HG03095 (cell line): ENCODE measurements around the gene YJEFN3.

Experiments
- ATAC-seq: cut with Tn5 transposase; IDR thresholded peaks from one replicate; pipeline ENCODE4 v1.9.1; 2021; ENCODE audit warnings: moderate library complexity; ENCODE audit not compliant: unreplicated experiment

Gene YJEFN3

GRCh38 chr19:19549804-19550464 lies 21.2 kb downstream of the YJEFN3 start:
- ATAC-seq: no peak

GRCh38 chr19:19550485-19550929 lies 21.8 kb downstream of the YJEFN3 start:
- no peak for ATAC-seq

DNA sequence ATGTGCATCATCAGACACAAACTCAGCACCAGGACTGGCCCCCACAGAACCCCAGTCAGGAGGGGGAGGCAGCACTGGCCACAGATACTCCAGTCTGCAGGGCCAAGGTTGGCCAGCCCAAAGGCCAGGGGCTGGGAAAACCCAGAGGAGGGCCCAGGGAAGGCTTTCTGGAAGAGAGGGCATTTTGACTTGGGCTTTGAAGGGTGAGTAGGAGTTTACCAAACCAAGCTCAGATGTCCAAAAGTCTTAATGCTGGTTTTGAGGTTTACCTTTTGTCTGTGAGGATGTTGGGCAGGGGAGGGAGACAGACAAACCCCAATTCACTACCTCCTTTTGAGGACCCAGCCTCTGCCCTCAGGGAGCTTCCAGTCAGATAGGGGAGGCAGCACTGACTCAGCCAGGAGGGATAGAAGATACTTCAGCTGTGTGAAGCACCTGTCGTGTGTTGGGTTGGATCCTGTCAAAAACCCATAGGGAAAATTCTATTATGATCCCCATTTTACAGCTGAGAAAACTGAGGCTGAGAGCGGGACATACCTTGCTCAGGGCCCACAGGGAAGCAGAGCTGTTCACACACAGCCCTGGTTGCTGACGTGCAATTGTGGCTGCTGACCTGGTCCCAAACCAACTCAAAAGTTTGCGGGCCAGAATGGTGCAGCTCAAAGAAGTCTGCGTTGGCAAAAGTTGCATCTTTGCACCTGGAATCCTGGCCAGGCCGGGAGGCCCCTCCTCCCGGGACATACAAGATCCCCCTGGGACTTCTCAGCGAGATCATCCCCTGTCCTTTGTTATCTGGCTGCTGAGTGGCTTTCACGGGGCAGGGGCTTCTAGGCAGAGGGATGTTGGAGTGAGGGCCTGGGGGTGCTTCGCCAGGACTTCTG lies 22.5 kb downstream of the YJEFN3 start:
- no peak for ATAC-seq

GRCh38 chr19:19551853-19552192 lies 23.1 kb downstream of the YJEFN3 start:
- no peak for ATAC-seq

- ATAC-seq: no peak
These were observed 24.1 kb downstream of the YJEFN3 start for GRCh38 chr19:19552798-19553197.

DNA sequence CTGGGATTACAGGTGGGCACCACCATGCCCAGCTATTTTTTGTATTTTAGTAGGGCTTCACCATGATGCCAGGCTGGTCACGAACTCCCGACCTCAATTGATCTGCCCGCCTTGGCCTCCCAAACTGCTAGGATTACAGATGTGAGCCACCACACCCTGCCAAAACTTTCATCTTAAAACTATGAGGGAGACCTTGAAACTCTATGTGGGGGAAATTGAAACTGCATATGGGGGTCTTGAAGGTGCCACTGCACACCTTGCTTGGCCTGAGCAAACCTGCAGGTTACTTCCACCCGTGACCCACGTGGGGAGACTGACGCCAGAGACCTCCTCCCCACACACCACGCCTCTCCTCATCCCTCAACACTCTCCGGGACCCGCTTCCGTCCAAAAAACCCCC lies 25.0 kb downstream of the YJEFN3 start:
- no peak for ATAC-seq

- ATAC-seq: no peak
These were observed 25.6 kb downstream of the YJEFN3 start for GRCh38 chr19:19554074-19555023.

DNA sequence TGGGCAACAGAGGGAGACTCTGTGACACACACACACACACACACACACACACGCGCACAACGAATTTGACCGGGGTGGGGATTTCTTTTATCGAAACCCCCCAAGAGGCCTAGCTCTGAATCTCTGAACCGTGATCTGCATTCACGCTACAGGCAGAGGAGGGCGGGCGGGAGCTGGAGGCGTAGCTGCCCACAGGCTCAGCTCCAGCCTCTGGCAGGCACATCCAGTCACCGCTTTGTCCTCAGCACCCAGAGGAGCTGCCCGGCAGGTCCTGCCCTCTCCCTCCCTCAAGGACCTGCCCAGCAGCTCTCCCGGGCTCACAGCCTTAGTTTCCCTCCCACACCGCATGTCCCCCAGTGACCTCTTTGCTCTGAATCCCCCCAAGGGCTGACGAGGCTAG lies 29.3 kb downstream of the YJEFN3 start:
- no peak for ATAC-seq

DNA sequence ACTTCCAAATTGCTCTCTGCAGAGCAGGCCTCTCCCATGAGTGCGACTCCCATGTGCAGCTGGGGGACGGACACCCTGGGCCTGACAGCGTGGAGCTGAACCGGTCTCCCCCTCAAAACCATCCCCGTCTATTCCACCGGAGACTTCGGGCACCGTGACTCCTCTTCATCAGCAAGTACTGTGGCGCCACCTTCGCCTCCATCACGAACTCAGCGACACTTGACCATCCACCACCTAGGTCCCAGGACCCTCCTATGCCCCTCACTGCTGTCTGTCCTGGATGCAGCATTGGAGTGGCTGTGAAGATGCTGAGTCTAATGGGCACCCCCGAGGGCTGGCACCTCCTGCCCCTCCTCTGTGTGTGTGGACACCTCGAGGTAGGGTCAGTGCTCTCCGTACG lies 29.9 kb downstream of the YJEFN3 start:
- ATAC-seq: no peak

DNA sequence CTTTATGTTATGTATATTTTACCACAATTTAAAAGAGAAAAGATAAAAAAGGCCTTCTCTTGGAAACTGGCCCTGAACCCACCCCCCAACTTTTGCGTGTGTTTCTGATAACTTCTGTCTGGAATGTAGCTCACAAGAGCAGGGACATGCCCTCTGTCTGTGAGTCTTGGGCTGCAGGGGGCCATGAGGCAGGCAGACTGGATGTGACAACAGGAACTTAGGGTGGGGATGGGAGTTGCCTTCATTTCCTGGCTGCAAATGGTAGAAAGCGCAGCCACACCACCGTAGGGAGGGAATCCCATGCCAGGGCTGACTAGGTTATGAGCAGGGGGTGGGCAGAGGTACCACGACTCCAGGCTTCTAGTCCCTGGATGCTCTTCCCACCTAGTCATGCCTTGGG lies 31.2 kb downstream of the YJEFN3 start:
- ATAC-seq: no peak

GRCh38 chr19:19561946-19562664 lies 33.4 kb downstream of the YJEFN3 start:
- no peak for ATAC-seq

DNA sequence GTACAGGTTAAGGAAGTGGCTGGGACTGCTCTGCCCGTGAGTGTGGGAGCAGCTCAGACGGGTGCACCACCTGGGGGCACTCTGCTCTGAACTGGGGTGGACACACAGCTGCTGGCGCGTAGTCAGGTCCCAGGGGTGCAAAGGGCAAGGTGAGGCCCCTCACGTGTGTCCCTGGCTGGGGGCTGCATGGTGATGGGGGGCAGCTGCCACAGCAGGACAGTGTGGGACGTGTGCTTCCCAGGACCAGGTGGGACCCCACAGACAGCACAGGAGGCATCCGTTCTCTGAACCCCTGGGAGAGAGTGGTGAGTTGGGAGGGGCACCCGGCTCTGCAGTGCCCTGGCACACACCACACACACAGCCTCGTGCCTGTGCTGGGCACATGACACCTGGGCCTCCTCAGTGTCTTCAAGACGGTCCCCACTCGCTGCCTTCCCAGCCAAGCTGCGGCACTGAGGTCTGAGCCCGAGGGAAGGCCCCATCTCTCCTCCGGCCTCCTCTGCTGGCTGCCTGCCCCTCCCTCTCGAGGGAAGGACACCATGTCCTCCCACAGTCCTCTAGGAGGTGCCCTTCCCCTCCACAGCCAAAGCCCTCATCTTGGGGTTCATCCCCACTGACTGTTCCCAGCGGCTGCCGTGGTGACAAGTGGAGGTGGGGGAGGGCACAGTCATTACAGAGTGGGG lies 34.1 kb downstream of the YJEFN3 start:
- no peak for ATAC-seq

- no peak for ATAC-seq
These were observed 34.7 kb downstream of the YJEFN3 start for GRCh38 chr19:19563348-19563848.

DNA sequence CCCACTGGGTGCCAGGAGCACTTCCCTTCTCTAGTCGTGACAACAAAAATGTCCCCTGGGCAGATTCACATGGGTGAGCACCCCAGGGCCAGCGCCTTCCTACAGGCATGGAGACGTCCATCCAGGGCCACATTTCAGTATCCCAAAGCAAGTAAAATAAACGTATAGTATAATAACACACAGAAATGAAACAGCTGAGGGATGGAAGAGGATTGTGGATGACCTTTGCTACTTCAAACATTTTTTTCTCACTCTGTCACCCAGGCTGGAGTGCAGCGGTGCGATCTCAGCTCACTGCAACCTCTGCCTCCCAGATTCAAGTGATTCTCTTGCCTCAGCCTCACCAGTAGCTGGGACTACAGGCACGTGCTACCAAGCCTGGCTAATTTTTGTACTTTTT lies 37.6 kb downstream of the YJEFN3 start:
- ATAC-seq: no peak

DNA sequence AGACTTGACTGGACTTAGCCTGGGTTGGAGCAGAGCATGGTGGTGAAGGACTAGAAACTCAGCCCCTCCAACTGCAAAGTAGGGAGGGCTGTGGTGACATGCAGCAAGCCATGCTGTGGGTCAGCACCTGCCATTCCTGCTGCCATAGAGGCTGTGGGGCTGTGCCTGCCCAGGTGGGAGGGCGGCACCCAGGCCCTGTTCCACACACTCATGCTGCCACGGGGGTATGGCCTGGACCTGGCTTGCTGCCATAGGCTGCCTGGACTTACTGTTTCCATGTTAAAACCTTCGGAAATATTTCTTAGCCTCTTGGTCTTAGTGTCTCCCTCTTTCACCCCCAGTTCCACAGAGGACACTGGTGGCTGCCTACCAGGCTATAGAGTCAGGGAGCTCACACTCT lies 38.7 kb downstream of the YJEFN3 start:
- no peak for ATAC-seq

DNA sequence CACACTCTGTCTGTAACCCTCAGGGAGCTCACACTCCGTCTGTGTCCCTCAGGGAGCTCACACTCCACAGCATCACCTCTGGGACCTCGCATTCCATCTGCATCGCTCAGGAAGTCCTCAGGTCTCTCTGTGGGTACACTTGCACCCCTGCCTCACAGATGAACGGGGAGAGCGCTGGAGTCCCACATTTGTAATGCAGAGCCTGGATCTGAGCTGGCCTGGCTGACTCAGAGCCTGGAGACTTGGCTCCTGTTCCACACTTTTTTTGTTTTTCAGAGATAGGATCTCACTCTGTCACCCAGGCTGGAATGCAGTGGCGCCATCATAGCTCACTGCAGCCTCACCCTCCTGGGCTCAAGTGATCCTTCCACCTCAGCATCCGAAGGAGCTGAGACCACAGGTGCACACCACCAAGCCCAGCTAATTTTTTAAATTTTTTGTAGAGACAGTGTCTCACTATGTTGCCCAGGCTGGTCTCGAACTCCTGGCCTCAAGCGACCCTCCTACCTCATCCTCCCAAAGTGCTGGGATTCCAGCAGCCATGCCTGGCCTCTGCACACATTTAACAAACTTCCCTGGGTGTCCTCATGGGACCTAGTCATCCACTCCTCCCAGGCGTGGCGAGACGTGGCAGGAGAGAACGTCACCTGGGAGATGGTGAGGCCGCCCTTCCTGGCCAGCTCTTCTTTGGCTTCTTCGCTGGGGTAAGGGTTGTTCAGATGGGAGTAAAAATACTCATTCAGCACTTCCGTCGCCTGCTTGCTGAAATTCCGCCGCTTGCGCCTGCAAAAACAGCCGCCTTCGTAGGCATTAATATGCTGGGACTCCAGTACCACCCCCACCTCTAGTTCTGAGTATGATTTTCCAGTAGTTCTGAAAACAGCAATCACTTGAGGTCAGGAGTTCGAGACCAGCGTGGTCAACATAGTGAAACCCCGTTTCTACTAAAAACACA lies 40.4 kb downstream of the YJEFN3 start:
- no peak for ATAC-seq

DNA sequence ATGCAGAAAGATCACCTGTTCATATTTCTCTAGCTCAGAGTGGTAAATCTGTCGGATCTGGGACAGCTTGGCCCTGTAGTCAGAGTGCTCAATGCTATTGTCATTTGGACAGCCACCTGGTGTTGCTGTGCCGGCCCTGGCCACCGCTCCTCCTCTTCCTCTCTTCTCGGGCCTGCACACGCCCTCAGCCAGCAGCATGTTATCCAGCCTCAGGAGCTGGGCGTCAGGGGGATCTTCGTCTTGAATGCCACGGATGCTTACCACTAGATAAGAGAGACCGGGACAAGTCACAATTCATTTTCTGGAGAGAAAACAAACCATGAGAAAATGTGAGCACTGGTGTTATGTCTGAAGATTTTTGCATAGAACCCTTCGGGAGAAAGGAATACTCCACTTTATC lies 41.9 kb downstream of the YJEFN3 start:
- ATAC-seq: no peak

GRCh38 chr19:19571071-19571786 lies 42.5 kb downstream of the YJEFN3 start:
- ATAC-seq: no peak
